ENCODE results near the gene DNAH1.

GRCh38 chr3:52354676-52355075 is 38.6 kb downstream of the DNAH1 start:
- TF ChIP-seq CTCF (IDR thresholded peaks at IDR 0.05), result no peak
- no peak for TF ChIP-seq EZH2 (IDR thresholded peaks at IDR 0.05)
- TF ChIP-seq EZH2phosphoT487 (IDR thresholded peaks at IDR 0.05), result no peak

Data from neural progenitor cell (in vitro differentiated cells).